NCI-H1436 (cell line): Measurements from ENCODE around the gene MCCD1.
A peak's percentile ranks its signal among the peaks of the same experiment; 100 is the strongest.

Experiments used
- DNase-seq: peaks from one replicate; lab custom pipeline; 2025; lab: John Stamatoyannopoulos, UW

Gene MCCD1

DNA sequence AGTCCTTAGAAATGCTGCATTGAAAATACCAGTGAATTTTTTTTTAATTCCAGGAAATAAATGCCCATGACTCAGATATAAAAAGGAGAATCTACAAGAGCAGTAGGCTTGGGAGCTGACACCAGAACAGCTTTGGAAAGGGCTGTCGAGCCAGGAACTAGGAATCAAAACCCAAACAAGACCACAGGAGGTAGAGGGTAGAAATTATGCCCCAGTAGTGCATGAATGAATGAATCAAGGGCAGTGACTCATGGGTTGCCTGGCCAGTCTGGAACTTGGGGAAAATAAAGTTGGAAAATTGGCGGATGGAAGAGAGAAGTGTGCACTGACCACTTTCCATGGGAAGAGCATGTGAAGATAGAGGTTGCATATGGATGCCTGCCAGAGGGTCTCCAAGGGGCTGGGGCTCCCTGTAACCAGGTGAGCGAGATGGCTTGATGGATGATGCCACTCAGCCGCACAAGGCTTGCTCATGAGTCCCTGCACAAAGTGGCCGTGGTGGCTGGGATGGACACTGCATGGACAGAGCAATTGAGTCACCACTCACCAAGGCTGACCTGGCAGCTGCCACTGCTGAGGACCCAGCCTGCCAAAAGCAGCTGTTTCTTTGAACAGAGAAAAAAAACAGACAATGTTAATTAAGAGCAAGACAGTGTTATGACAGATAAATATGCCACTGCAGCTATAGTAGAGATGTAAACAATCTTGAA lies 15.2 kb upstream of the MCCD1 start:
- DNase-seq: no peak

DNA sequence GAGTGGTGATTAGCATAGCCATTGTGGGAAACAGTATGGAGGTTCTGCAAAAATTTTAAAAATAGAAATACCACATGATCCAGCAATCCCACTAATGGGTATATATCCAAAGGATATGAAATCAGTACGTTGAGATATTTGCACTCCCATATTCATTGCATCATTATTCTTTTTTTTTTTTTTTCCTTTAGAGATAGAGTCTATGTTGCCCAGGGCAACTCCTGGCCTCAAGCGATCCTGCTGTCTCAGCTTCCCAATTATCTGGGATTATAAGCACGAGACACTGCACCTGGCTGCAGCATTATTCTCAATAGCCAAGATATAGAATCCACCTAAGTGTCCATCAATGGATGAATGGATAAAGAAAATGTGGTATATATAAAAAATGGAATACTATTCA lies 6.9 kb upstream of the MCCD1 start:
- no peak for DNase-seq

DNA sequence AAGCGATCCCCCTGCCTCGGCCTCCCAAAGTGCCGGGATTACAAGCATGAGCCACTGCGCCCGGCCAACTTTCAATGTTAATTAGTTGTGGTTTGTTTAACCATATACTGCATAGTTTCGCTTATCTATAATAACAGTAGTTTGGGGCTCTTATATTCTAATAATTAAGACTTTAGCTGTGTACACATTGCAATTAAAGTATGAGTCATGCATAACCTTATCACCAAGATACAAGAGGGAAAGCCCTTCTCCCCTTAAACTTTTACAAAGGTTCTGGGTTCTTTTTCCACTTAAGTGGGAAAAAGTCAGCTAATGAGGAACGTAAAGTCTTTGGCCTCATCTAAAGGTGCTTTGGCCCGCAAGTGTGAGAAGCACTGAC lies 3.2 kb upstream of the MCCD1 start:
- no peak for DNase-seq

DNA sequence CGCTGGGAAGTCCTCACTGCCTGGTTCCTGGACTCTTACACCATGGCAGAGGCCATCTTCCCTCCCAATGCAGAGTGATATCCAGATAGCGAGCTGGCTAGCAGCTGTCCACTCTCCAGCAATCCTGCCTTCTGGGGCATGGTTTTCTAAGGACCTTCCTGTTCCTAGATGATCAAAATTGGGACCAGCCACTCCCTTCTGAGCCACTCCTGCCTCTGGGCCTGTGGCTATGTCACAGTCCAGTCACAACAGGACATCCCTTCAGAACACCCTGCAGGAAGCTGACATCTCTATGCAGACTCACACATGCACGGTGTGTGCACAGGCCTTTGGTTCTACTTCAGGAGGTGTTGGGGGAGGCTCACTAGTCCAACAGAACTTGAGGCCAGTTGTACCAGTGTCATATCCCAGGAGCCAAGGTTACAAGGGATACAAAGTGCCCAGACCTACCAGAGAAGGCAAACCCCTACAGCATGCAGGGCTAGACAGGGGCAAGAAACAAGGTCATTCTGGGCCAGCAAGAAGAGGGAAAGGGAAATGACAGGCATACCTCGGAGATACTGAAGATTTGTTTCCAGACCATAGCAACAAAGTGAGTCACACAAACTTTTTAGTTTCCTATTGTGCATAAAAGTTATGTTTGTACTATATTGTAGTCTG lies 2.7 kb upstream of the MCCD1 start:
- DNase-seq: no peak

DNA sequence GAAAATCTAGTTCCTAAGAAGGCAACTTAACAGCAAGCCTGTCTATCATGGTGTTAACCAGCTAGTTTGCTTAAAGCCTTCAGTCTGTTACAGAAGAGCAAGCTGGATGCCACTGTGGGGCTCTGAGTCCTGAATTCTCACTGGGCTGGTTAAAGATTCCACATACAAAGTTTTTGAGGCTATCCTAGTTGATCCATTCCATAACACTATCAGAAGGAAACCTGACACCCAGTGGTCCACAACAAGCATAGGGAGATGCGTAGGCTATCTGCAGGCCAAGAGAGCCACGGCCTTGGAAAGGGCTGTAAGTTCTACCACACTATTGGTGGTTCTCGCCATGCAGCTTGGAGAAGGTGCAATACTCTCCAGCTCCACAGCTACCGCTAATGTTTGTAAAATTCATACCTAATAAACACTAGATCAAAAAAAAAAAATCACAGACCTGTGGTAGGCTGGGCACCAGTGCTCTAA lies 420 bp upstream of the MCCD1 start:
- no peak for DNase-seq

DNA sequence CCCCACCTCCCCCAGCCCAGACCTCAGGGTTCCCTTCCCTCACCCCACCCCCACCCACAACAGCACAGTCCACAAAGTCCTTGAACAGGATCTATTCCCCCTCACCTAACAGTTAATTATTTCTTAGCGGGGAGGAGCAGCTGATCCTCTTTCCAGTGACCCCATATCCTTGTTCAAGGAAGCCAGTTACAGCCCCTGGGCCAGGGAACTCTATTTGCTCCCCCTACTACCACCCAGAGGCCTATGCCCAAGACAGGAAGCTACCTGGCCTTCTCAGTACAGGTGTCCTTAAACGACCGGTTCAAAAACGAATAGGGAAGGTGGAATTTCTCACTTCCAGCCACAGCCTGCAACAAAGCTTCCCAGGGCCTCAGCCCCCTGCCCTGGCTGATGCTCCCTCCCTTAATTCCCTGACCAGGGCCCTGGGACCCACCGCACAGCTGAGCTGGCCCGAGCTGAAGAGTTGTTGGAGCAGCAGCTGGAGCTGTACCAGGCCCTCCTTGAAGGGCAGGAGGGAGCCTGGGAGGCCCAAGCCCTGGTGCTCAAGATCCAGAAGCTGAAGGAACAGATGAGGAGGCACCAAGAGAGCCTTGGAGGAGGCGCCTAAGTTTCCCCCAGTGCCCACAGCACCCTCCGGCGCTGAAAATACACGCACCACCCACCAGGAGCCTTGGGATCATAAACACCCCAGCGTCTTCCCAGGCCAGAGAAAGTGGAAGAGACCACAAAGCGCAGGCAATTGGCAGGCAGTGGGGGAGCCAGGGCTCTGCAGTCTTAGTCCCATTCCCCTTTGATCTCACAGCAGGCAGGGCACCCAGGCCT lies 778 bp downstream of the MCCD1 start:
- DNase-seq: no peak

DNA sequence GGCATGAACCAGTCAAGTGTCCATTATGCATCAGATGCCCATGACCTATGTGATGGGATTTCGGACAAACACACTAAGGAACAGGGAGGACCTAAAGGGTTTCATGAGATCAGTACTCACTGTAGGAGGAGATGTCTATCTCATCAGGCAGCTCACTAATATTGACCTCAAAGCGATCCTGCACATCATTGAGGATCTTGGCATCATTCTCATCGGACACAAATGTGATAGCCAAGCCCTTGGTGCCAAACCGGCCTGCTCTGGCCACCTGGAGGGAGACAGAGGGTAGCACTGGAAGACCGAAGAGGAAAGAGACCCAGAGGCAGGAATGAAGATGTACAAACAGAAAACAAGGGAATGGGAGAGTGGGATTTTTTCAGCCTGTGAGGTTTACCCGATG lies 1.9 kb downstream of the MCCD1 start:
- no peak for DNase-seq

DNA sequence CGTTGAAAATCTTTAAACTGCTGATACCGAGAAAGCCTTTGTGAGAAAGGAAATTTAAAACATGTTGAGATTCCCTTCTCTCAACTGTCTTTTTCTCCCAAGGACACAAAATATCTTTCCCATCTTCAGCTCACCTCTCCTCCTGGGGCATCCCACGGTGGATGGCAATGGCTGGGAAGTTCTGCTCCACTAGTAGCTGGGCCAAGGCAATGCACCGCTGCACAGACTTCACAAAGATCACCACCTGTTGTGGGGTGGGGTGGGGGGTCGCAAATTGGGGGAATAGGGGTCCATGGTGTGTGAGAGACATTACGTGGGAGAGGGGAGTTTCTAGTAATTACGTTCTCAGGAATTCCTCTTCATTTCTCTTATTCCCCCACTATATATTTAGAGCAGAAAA lies 2.4 kb downstream of the MCCD1 start:
- no peak for DNase-seq

DNA sequence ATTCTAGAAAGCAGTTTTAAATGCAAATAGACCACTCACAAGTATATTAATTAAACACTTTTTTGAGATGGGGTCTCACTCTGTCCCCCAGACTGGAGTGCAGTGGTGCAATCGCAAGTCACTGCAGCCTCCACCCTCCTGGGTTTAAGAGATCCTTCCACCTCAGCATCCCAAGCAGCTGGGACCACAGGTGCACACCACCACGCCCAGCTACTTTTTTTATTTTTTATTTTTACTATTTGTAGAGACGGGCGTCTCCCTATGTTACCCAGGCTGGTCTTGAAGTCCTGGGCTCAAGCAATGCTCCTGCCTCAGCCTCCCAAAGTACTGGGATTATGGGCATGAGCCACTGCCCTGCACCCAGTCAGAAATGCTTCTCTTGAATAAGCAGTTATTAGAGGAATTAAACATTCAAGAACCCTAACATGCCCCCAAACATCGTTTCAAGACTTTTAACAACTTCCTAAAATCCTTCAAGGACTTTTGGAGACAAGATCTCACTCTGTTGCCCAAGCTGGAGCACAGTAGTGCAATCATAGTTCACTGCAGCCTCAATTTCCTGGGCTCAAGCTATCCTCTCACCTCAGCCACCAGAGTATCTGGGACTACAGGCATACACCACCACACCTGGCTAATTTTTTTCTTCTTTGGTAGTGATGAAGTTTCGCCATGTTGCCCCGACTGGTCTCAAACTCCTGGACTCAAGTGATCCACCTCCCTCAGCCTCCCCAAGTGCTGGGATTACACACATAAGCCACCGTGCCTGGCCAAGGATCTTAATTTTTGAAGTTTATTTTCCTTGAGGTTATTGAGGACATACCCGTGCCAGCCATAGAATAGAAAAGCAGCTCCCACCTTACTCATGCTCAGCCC lies 3.2 kb downstream of the MCCD1 start:
- no peak for DNase-seq

DNA sequence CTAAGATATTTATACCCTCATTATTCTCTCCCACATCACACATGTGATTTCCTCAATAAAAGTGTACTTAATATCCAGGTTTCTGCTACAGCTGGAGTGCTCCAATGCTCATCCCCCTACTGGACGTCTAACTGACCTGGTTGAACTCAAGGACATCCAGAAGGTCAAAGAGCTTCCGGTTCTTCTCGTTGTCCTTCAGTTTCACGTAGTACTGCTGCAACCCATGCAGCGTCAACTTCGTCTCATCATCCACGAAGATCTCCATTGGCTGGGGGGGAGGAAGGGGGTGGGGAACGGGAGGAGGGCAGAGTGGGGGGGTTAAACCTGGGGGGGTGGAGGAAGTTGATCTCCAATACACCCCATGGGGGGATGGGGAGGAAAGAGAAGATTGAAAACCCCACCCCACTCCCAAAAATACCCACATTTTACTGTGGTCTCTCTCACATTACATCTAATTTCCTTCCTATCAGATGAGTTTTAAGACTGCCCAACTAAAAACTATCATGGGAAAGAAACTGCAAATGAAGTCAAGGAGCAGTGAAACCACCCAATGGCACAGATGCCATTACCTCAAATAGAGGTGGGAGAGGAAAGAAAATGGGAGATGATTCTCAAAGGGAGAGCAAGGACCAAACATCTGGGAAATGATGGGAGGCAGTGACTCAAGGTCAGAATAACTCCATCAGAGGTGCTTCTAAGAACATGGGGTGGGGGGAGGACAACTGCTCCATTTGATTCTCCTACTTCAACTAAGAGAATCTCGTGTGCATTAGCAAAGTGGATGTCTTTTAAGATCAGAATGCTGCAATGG lies 4.1 kb downstream of the MCCD1 start:
- DNase-seq: no peak

DNA sequence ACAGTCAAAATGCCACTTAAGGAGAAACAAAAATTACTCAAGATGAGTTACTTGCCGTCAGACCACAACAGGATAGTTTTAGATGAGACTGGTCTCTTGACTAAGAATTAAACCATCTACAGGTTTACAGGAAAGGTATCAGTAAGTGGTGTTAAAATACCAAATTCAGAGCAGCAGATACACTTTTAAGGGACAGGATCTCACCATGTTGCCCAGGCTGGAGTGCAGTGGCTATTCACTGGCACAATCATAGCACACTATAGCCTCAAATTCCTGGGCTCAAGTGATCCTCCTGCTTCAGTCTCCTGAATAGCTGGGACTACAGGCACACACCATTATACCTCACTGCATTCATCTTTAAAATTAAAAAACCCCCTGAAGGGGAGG lies 4.7 kb downstream of the MCCD1 start:
- no peak for DNase-seq

DNA sequence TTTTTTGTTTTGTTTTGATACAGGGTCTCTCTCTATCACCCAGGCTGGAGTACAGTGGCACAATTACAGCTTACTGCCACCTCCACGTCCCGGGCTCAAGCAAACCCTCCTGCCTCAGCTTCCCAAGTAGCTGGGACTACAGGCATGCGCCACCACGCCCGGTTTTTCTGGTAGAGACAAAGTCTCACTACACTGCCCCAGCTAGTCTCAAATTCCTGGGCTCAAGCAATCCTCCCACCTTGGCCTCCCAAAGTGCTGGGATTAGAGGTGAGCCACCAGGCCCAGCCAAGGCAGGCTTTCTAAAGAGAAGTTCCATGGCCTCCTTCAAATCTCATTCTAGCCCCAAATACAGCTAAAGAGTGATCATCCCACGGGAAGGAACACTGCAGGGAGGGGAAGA lies 5.2 kb downstream of the MCCD1 start:
- no peak for DNase-seq

DNA sequence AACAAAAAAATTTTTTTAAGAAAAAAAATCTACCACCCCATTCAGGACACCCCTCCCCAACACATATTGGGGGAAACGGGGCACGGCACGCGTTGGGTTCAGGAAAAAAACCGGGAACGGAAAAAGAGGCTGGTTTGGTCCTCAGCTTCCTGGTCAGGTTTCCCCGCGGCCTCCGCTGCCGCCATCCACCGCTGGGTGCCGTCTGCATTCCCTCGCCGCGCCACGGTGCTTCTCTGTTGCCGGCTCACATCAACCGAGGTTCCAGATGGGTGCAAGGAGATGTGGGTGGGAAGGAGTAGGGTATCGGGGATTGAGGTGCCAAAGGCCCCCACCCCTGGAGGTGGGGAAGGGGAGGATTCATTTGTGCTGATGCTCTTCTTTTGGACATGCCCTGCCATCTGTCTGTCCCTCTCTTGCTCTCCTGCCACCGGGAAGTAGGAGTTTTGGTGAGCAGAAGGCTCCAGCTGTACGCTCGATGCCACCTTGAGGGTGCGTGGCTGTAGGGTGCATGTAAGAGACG lies 5.8 kb downstream of the MCCD1 start:
- DNase-seq: no peak

DNA sequence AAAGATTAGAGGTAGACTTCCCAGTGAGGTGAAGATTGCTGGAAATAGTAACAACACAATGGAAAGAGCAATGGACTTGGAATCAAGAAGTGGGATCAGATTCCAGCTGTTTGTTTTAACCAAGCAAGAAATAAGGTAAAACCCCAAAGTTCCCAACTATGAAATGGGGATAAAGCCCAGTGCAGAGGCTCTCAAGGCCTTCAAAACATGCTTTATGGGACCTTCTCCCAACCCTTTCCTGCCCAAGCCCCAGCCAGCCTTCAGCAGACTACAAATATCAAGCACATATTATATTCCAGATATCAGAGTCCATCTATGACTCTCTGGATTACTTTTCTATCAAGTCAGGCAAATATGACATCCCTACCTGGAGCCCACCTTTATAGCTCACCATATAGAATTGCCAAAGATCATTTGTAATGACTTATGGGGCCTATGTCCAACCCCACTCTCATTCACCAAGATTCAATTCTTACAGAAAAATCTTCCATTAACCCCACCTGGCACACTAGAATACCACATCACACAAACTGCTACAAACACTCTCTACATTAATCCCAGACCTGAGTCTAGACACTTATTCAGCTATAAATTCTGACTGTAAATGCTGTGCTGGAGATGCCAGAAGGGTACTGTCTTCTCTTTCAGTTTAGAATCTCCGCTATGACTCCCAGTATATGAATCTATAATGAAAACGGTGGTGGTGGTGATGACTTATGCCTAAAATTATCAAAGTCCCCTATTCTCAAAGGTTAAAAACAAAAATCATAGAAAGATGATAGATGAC lies 7.0 kb downstream of the MCCD1 start:
- DNase-seq: no peak

DNA sequence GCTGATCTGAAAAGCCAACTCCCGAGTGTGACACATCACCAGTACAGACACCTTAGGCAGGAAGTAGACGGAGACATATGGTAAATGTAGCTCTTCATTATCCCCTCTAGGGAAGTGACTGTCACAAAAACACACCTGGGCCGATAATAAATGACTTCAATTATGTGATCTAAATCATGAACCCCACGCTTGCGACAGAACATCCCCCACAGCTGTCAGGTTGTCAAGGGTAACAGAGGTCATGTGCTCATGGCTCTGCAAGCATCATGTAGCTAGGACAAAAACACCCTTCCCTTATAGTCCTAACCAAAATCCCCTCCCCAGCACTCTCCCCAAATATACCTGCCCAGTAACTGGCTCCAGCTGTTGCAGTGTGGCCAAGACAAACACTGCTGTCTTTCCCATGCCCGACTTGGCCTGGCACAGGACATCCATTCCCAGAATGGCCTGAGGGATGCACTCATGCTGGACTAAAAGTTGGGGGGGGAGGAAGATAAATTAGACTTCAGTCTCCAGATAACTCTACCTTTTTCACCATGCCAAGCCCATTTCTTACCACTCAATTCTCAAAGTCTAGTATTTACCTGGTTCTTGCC lies 10.1 kb downstream of the MCCD1 start:
- DNase-seq: no peak

DNA sequence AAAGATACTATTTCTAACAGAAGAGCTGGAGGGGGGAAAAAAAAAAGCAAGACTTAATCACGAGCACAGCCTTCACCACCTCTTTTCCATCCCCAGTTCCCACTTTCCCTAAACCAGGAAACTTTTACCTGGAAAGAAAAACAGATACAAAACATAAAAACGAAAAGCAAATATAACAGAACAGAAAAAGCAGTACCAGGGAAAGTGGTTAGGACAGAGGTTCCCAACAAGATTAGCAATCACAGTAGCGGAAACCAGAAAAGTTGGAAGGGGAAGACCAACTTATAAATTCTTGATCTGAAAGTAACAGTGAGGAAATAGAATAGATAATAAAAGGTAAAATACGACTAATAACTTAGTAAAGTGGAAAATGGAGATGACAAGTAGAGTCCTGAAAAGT lies 11.9 kb downstream of the MCCD1 start:
- DNase-seq: no peak

DNA sequence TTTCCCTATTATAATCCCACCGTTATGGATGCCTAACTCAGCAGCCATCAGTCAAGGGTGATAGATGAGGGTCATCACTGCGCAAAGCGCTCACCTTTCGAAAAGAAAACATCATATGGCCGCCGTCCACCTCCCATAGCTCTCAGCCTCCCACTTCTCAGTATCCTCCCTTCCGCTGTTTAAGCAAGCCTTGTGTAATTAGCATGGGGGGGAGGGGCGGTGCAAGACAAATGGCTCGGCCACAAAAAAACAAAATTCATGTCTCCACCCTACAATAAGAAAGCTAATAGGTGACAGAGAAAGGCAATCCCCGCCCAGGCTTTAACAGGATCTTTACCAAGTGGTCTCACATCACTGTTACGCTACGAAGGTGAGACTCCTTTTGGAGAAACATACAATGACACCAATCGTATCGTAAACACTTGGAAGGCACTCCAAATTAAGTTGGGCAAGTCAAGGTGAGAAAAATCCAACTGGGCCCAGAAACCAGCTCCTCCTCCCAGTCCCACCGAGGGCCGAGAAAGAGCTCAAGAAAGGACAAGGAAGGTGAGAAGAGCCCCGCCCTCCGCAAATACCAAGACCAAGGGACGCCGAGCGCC lies 12.4 kb downstream of the MCCD1 start:
- peak; percentile 50 for DNase-seq

DNA sequence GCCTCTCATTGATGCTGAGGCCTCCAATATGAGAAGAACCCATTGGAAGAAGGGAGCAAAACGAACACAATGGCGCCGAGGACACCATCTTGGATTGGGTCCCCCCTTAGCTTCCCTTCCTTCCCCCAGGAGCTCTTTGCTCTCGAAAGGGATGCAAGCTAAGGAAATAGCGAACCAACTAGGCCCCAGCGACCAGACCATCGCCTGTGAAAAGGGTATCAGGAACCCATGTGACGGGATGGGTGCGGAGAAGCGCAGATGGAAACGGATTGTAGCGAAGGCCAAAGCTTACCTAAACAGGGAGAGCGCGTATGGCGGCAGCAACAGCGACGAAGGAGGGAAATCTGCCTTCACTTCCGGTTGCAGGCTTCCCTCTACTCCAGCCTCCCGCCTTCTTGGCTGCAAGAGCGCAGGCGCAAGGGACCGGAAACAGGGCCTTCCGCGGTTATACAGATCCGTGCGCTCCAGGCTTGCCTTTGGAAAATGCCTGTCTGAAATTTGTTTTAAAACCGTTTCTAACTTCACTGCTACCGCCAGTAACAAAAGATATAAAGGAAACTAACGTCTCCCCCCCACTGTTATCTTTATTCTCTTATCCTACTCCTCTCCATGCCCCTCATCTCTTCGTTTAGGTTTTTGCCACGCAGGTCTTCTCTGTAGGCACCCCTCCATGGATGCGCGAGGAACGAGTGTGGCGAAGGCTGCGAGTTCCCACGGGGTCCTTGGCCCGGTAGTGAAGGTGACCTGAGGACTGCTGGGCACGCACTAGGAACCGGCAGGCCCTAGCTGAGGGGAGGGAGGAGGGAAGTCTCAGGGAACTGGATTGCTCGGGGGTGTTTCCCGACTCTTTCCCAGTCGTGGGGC lies 13.1 kb downstream of the MCCD1 start, which contains the start of gene DDX39B:
TSS of gene DDX39B (minus strand) at position 346 of the 864 bp plus-strand sequence. CDS start 1,471 bp downstream, outside the sequence.
- peak; percentile 97 for DNase-seq
